Peyer's patch (tissue), 4 donors: Measurements from ENCODE around the gene GNG11. TPM values are rescaled to one million over a fixed set of nuclear protein-coding genes. Genes with fewer than 3 reads are reported as not detected.

Source experiments
- DNase-seq, 3 donors: peaks; one replicate each; pipeline ENCODE4 v3.0.0-alpha.2; 2017 to 2019
- H3K27ac ChIP-seq, 4 donors: fragments of 200-600 bp; sonication (generic); one replicate each; pipeline ENCODE4 v1.5.1; 2016 to 2019
- H3K27me3 ChIP-seq, 2 donors: fragments of 200-600 bp; sonication (generic); one replicate each; pipeline ENCODE4 v1.5.1; 2019
- H3K36me3 ChIP-seq, 3 donors: fragments of 200-600 bp; sonication (generic); one replicate each; pipeline ENCODE4 v1.5.1; 2016 to 2019
- H3K4me1 ChIP-seq, 4 donors: fragments of 200-600 bp; sonication (generic); one replicate each; pipeline ENCODE4 v1.5.1; 2016 to 2019
- H3K4me3 ChIP-seq, 4 donors: fragments of 200-600 bp; sonication (generic); 1 replicate in 3 of 4; 2 replicates in 1 of 4; pipeline ENCODE4 v1.5.1; 2016 to 2019; ENCODE audit warnings: mild to moderate bottlenecking in 1 of 4
- H3K9me3 ChIP-seq, 4 donors: fragments of 200-600 bp; sonication (generic); one replicate each; pipeline ENCODE4 v1.5.1; 2016 to 2019; ENCODE audit warnings: mild to moderate bottlenecking in 1 of 4
- POLR2A ChIP-seq, 2 donors: fragments of 450-650 bp; IDR thresholded peaks; one replicate each; pipeline ENCODE4 v1.5.1; 2017; ENCODE audit warnings: antibody characterized with exemption in 2 of 2, mild to moderate bottlenecking in 2 of 2, moderate library complexity in 2 of 2
- total RNA-seq, 4 donors: library from RNA; depleted of rRNA; stranded (reverse); fragments of >200 nt; gene quantifications; one replicate each; pipeline ENCODE4 v1.1.0, GENCODE V29; 2016
- TF ChIP-seq, protein P1 (sequence below), 6 experiments: fragments of 450-650 bp in 4 of 6; fragments of 200-600 bp in 2 of 6; sonication (generic) in 1 of 6; IDR thresholded peaks; one replicate each; pipeline ENCODE4 v1.5.1; 2017 to 2019; ENCODE audit warnings: antibody characterized with exemption in 6 of 6, mild to moderate bottlenecking in 3 of 6, moderate library complexity in 1 of 6

The GNG11 gene
- total RNA-seq, 4 donors from 2014 or later, result 2.9 to 32.2 (median 5.6) TPM

DNA sequence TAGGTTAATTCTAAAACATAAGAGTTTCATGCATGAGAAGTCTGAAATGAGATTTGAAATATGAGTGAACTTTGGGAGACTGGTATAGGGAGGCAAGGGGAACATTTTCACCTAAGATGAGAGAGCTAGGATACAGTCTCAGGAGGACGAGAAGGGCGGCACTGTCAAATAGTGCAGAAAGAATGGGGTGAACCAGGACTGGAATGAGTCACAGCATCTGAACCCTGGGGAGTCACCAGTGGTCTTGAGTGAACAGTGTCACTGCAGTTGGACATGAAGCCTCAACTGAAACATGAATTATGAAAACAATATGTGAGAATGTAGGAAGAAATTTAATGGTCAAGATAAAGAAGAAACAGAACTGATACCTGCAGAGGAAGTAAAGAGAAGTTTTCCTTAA, 33.8 kb downstream of the GNG11 start:
- TF ChIP-seq, protein P1, sequence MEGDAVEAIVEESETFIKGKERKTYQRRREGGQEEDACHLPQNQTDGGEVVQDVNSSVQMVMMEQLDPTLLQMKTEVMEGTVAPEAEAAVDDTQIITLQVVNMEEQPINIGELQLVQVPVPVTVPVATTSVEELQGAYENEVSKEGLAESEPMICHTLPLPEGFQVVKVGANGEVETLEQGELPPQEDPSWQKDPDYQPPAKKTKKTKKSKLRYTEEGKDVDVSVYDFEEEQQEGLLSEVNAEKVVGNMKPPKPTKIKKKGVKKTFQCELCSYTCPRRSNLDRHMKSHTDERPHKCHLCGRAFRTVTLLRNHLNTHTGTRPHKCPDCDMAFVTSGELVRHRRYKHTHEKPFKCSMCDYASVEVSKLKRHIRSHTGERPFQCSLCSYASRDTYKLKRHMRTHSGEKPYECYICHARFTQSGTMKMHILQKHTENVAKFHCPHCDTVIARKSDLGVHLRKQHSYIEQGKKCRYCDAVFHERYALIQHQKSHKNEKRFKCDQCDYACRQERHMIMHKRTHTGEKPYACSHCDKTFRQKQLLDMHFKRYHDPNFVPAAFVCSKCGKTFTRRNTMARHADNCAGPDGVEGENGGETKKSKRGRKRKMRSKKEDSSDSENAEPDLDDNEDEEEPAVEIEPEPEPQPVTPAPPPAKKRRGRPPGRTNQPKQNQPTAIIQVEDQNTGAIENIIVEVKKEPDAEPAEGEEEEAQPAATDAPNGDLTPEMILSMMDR (IDR thresholded peaks at IDR 0.05), result no peak
- TF ChIP-seq POLR2A (IDR thresholded peaks at IDR 0.05), result no peak
- DNase-seq, result no peak
- no peaks in the 10 kb centered on the region for H3K36me3 ChIP-seq
- H3K27me3 ChIP-seq, result no peaks in the 10 kb centered on the region
- no peak overlapping the region for H3K27ac ChIP-seq
- H3K4me1 ChIP-seq, result no peaks in the 10 kb centered on the region
- H3K4me3 ChIP-seq, result no peak overlapping the region
- H3K9me3 ChIP-seq, result no peaks in the 10 kb centered on the region

DNA sequence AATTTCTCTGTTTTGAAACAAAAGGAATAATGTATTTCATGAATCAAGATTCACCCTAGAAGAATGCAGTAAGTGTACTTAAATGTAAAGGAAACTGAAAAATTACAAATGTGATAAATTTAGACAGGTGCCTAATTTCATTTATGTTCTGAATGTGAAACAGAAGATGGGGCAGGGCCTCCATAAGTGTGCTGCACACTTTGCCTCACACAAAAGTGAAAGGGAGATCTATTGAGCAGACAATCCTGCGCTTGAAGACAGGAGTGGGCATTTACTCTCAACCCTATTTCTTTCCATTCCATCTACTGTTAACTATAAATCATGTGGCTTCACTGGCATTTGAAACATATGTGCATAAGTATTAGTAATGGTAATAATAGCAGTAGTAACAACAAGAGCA, 36.2 kb downstream of the GNG11 start:
- Histone ChIP-seq H3K9me3 (no peaks in the 10 kb centered on the region), H3K4me3 (no peak overlapping the region), H3K4me1 (no peaks in the 10 kb centered on the region), H3K27me3 (no peaks in the 10 kb centered on the region), H3K36me3 (no peaks in the 10 kb centered on the region), H3K27ac (no peak overlapping the region)
- TF ChIP-seq, protein P1 (IDR thresholded peaks at IDR 0.05), result no peak
- no peak for DNase-seq

DNA sequence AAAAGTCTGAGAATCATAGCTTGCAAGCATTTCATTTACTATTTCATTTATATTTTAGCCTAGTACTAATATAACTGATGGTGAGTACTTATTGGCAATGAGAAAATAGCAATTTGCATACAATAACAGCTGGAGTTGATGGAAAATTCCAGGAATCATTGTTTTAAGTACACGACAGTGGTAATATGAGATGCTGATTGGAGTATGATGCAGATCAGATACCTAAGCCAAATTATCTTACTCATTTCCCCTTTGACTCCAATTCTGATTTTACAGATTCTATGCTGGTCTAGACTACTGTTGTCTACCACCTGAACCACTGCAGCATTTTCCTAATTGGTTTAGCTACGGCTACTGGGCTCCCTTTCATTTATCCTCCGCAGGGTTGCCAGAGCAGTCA, 36.7 kb downstream of the GNG11 start:
- Histone ChIP-seq H3K27me3 (no peaks in the 10 kb centered on the region), H3K27ac (no peak overlapping the region), H3K9me3 (no peaks in the 10 kb centered on the region), H3K36me3 (no peaks in the 10 kb centered on the region), H3K4me1 (no peaks in the 10 kb centered on the region), H3K4me3 (no peak overlapping the region)
- TF ChIP-seq, protein P1 (IDR thresholded peaks at IDR 0.05), result no peak
- no peak for TF ChIP-seq POLR2A (IDR thresholded peaks at IDR 0.05)
- DNase-seq, result no peak

DNA sequence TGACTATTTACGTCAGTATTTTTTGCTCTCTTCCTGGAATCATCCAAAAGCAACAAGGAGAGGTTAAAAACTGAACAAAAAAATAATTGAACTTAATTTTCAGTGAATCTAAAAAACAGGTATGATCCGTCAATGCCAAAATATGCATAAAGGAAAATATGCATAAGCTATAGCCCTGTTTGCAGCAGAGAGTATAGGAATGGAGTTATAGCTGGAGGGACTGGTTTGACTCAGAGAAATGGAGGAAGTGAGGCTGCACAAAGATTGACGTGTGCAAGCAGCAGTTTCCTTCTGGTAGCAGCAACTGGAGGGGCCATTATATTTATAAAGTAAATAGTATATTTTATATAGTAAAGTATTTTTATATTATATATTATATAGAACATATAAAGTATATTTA, 37.1 kb downstream of the GNG11 start:
- H3K4me3 ChIP-seq, result no peak overlapping the region
- H3K27me3 ChIP-seq, result no peaks in the 10 kb centered on the region
- H3K9me3 ChIP-seq, result no peaks in the 10 kb centered on the region
- no peak for DNase-seq
- TF ChIP-seq POLR2A (IDR thresholded peaks at IDR 0.05), result no peak
- TF ChIP-seq, protein P1 (IDR thresholded peaks at IDR 0.05), result no peak
- H3K4me1 ChIP-seq, result no peaks in the 10 kb centered on the region
- no peaks in the 10 kb centered on the region for H3K36me3 ChIP-seq
- no peak overlapping the region for H3K27ac ChIP-seq

DNA sequence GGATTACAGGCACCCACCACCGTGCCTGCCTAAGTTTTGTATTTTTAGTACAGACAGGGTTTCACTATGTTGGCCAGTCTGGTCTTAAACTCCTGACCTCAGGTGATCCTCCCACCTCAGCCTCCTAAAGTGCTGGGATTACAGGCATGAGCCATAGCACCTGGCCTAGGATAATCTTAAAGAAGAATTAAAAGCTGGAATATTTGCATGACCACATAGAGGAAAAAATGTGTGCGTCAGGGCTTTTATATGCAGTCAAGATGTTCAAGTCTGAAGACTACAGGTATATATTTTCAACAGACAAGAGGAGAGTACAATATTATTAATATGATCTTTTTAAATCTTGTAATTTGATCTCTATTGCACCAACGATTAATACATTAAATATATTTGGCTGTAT, 39.5 kb downstream of the GNG11 start:
- TF ChIP-seq, protein P1 (IDR thresholded peaks at IDR 0.05), result no peak
- no peak for TF ChIP-seq POLR2A (IDR thresholded peaks at IDR 0.05)
- Histone ChIP-seq H3K27me3 (no peaks in the 10 kb centered on the region), H3K36me3 (no peaks in the 10 kb centered on the region), H3K27ac (no peak overlapping the region), H3K9me3 (no peaks in the 10 kb centered on the region), H3K4me1 (no peaks in the 10 kb centered on the region), H3K4me3 (no peak overlapping the region)
- DNase-seq, result no peak

DNA sequence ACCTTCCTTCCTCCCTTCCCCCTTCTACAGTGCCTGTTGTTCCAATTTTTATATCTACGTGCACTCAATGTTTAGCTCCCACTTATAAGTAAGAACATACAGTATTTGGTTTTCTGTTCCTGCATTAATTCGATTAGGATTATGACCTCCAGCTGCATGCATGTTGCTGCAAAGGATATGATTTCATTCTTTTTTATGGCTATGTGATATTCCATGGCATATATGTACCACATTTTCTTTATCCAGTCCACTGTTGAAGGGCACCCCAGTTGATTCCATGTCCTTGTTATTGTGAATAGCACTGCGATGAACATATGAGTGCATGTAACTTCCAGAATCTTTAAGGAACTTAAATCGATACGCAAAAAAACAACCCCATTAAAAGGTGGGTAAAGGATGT, 42.7 kb downstream of the GNG11 start:
- Histone ChIP-seq H3K36me3 (no peaks in the 10 kb centered on the region), H3K27ac (no peak overlapping the region), H3K9me3 (no peaks in the 10 kb centered on the region), H3K4me1 (no peaks in the 10 kb centered on the region), H3K27me3 (no peaks in the 10 kb centered on the region), H3K4me3 (no peak overlapping the region)
- DNase-seq, result no peak
- no peak for TF ChIP-seq POLR2A (IDR thresholded peaks at IDR 0.05)
- TF ChIP-seq, protein P1 (IDR thresholded peaks at IDR 0.05), result no peak
